ENCODE data around the gene CALD1.

- TF ChIP-seq CTCF (optimal IDR thresholded peaks at IDR 0.05 in 1 of 3, IDR thresholded peaks at IDR 0.05 in 1 of 3, conservative IDR thresholded peaks at IDR 0.05 in 1 of 3; ENCODE audit: extremely low read depth in 1 of 3, insufficient read depth in 2 of 3, low read length in 3 of 3) (no peak), EZH2 (IDR thresholded peaks at IDR 0.05; ENCODE audit: low read length) (no peak)
Observed at GRCh38 chr7:134875867-134876266, 96.4 kb downstream of the CALD1 start.

Measured in keratinocyte (primary cell).